K562 (cell line): ENCODE data around the gene TXNRD2.

Experiments used
- ARHGAP35 ChIP-seq: fragments of 450-650 bp; IDR thresholded peaks from 2 replicates; pipeline ENCODE4 v1.6.1; 2018; ENCODE audit not compliant: partially characterized antibody
- CEBPG ChIP-seq, 3 experiments: fragments of 200-800 bp in 1 of 3; sonication (Bioruptor generic) in 1 of 3; sonication (generic) in 1 of 3; formaldehyde crosslinking in 1 of 3; IDR thresholded peaks in 2 of 3; conservative IDR thresholded peaks in 1 of 3; 2 replicates each; pipeline versions ENCODE4 v1.6.1 to v1.8.0; 2016 to 2022; ENCODE audit warnings: missing compliant biosample characterization in 2 of 3, missing genetic modification characterization in 2 of 3, mild to moderate bottlenecking in 1 of 3, missing genetic modification reagents in 1 of 3
- EZH2 ChIP-seq: IDR thresholded peaks from 2 replicates; pipeline ENCODE4 v1.6.1; 2012; ENCODE audit warnings: low read depth, mild to moderate bottlenecking, inconsistent platforms, low read length, borderline replicate concordance
- LCOR ChIP-seq: sonication (generic); formaldehyde crosslinking; IDR thresholded peaks from 2 replicates; pipeline ENCODE4 v1.8.0; 2022; ENCODE audit warnings: mild to moderate bottlenecking, missing genetic modification reagents
- POLR2A ChIP-seq: fragments of 450-650 bp; conservative IDR thresholded peaks from 2 replicates; pipeline ENCODE4 v1.6.1; 2016
- PTBP1 ChIP-seq: fragments of 200-400 bp; formaldehyde crosslinking; IDR thresholded peaks from 2 replicates; pipeline ENCODE4 v1.6.1; 2017; ENCODE audit warnings: low read depth, low read length
- STAG1 ChIP-seq: sonication (generic); formaldehyde crosslinking; IDR thresholded peaks from 2 replicates; pipeline ENCODE4 v1.5.0; 2020; ENCODE audit warnings: missing genetic modification reagents, borderline replicate concordance
- ZNF212 ChIP-seq: fragments of 450-650 bp; formaldehyde crosslinking; IDR thresholded peaks from 2 replicates; pipeline ENCODE4 v1.4.0; 2020; ENCODE audit warnings: mild to moderate bottlenecking
- TF ChIP-seq, protein P1 (sequence below): IDR thresholded peaks from 3 replicates; pipeline ENCODE4 v1.6.1; 2011; ENCODE audit warnings: borderline replicate concordance, mild to moderate bottlenecking, moderate library complexity; ENCODE audit not compliant: insufficient read length; ENCODE audit errors: extremely low read depth
- TF ChIP-seq, protein P2 (sequence below), 2 experiments: fragments of 450-650 bp; formaldehyde crosslinking in 1 of 2; IDR thresholded peaks; 2 replicates each; pipeline versions ENCODE4 v1.4.0 to v1.6.1; 2014 to 2020; ENCODE audit warnings: mild to moderate bottlenecking in 2 of 2, borderline replicate concordance in 1 of 2, low read depth in 1 of 2

DNA sequence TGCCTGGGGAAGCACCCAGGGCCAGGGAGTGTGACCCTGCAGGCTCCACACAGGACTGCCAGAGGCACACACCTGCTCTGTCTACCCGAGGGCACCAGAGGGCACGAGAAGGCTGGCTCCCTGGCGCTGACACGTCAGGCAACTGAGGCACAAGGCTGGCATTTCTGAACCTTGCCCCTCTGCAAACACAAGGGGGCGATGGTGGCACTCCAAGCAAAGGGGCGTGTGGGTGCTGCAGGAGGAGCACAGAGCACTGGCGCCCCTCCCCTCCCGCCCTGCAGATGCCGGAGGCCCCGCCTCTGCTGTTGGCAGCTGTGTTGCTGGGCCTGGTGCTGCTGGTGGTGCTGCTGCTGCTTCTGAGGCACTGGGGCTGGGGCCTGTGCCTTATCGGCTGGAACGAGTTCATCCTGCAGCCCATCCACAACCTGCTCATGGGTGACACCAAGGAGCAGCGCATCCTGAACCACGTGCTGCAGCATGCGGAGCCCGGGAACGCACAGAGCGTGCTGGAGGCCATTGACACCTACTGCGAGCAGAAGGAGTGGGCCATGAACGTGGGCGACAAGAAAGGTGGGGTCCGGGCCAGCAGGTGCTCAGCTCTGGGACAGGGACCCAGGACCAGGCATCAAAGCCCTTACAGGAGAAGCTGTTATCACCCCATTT, 20.8 kb upstream of the TXNRD2 start:
- peak; percentile 65; the same call in 1 of the 2 replicates for TF ChIP-seq POLR2A
- no peak for TF ChIP-seq STAG1 (CRISPR knock-in tag)
- TF ChIP-seq CEBPG (CRISPR knock-in tag; IDR thresholded peaks at IDR 0.05): no peak
- no peak for TF ChIP-seq CEBPG (tag; conservative IDR thresholded peaks at IDR 0.05 in 1 of 2, IDR thresholded peaks at IDR 0.05 in 1 of 2)
- no peak for TF ChIP-seq ZNF212 (CRISPR knock-in tag)
- TF ChIP-seq ARHGAP35: no peak
- TF ChIP-seq, protein P1, sequence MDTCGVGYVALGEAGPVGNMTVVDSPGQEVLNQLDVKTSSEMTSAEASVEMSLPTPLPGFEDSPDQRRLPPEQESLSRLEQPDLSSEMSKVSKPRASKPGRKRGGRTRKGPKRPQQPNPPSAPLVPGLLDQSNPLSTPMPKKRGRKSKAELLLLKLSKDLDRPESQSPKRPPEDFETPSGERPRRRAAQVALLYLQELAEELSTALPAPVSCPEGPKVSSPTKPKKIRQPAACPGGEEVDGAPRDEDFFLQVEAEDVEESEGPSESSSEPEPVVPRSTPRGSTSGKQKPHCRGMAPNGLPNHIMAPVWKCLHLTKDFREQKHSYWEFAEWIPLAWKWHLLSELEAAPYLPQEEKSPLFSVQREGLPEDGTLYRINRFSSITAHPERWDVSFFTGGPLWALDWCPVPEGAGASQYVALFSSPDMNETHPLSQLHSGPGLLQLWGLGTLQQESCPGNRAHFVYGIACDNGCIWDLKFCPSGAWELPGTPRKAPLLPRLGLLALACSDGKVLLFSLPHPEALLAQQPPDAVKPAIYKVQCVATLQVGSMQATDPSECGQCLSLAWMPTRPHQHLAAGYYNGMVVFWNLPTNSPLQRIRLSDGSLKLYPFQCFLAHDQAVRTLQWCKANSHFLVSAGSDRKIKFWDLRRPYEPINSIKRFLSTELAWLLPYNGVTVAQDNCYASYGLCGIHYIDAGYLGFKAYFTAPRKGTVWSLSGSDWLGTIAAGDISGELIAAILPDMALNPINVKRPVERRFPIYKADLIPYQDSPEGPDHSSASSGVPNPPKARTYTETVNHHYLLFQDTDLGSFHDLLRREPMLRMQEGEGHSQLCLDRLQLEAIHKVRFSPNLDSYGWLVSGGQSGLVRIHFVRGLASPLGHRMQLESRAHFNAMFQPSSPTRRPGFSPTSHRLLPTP: no peak
- no peak for TF ChIP-seq LCOR (CRISPR knock-in tag)
- TF ChIP-seq, protein P2, sequence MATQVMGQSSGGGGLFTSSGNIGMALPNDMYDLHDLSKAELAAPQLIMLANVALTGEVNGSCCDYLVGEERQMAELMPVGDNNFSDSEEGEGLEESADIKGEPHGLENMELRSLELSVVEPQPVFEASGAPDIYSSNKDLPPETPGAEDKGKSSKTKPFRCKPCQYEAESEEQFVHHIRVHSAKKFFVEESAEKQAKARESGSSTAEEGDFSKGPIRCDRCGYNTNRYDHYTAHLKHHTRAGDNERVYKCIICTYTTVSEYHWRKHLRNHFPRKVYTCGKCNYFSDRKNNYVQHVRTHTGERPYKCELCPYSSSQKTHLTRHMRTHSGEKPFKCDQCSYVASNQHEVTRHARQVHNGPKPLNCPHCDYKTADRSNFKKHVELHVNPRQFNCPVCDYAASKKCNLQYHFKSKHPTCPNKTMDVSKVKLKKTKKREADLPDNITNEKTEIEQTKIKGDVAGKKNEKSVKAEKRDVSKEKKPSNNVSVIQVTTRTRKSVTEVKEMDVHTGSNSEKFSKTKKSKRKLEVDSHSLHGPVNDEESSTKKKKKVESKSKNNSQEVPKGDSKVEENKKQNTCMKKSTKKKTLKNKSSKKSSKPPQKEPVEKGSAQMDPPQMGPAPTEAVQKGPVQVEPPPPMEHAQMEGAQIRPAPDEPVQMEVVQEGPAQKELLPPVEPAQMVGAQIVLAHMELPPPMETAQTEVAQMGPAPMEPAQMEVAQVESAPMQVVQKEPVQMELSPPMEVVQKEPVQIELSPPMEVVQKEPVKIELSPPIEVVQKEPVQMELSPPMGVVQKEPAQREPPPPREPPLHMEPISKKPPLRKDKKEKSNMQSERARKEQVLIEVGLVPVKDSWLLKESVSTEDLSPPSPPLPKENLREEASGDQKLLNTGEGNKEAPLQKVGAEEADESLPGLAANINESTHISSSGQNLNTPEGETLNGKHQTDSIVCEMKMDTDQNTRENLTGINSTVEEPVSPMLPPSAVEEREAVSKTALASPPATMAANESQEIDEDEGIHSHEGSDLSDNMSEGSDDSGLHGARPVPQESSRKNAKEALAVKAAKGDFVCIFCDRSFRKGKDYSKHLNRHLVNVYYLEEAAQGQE (IDR thresholded peaks at IDR 0.05; ENCODE audit: borderline replicate concordance): peak; percentile 72
- TF ChIP-seq, protein P2 (CRISPR knock-in tag; IDR thresholded peaks at IDR 0.05; ENCODE audit: low read depth): no peak
- peak; percentile 78; the same call in 1 of the 2 replicates for TF ChIP-seq PTBP1
- no peak for TF ChIP-seq EZH2
